ENCODE results near the gene CTSD.

DNA sequence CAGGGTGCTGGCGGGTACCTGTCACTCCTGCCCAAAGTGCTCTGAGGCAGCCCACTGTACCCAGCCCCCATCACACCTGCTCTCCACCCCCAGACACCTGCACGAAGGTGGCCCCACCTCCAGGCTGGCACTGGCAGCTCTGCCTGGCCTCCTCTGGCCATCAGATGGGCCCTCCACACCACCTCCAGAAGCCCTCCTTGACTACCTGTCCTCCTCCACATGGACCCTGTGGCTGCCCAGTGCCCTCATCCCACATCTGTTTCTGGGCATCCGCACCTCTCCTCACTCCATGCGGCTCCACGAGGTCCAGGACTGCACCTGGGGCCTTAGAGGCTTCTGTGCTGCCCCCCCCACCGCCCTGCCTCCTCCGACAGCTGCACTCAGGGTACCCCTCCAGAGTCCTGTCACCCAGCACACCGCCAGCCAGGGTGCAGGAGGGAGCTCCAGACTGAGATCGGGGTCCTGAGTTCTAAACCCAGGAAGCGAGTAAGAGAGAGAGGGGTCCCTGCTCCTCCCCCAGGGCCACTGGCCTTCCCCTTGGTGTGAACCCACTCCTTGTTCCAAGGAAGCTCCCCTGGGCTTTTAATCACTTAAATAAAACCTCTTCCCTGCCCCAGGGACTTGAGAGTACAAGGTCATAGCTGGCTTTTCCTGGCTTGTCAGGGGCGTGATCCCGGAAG, 1.7 kb downstream of the CTSD start:
- TF ChIP-seq CTCF (conservative IDR thresholded peaks at IDR 0.05; ENCODE audit: low read length) = no peak
- no peak for TF ChIP-seq EZH2phosphoT487 (IDR thresholded peaks at IDR 0.05; ENCODE audit: borderline replicate concordance)

Measured in Loucy (cell line).